GM21529 (cell line): ENCODE results near the gene ODAD3.

Source experiments
- ATAC-seq: cut with Tn5 transposase; IDR thresholded peaks from one replicate; pipeline ENCODE4 v1.9.1; 2021; ENCODE audit not compliant: unreplicated experiment

Gene ODAD3

GRCh38 chr19:11378319-11379189 is 56.4 kb downstream of the ODAD3 start:
- ATAC-seq, result no peak

- no peak for ATAC-seq
Observed at GRCh38 chr19:11377756-11378155, 57.2 kb downstream of the ODAD3 start.

- no peak for ATAC-seq
Observed at GRCh38 chr19:11377237-11377636, 57.7 kb downstream of the ODAD3 start.

GRCh38 chr19:11375143-11375948 is 59.6 kb downstream of the ODAD3 start:
- ATAC-seq, result no peak

- peak; percentile 81 for ATAC-seq
Observed at GRCh38 chr19:11374433-11375142, 60.3 kb downstream of the ODAD3 start, which contains the start of gene SWSAP1. Gene SWSAP1, plus strand, starts transcription at chr19:11374666. Its CDS starts 15 bp downstream, at chr19:11374681.

- no peak for ATAC-seq
Observed at GRCh38 chr19:11373885-11374432, 61.0 kb downstream of the ODAD3 start.

- no peak for ATAC-seq
Observed at GRCh38 chr19:11373166-11373884, 61.6 kb downstream of the ODAD3 start.

GRCh38 chr19:11370744-11371143 is 64.2 kb downstream of the ODAD3 start:
- no peak for ATAC-seq
